ENCODE data around the gene CYP4F3.

CYP4F3 gene

GRCh38 chr19:15696654-15697194 is 56.0 kb downstream of the CYP4F3 start:
- no peak for DNase-seq (ENCODE audit: low spot score)
- no peak for TF ChIP-seq CTCF (conservative IDR thresholded peaks at IDR 0.05; ENCODE audit: low read depth)
- ChIA-PET CTCF (no interaction called here), POLR2A (ENCODE audit: low non-redundant PET) (no interaction called here)
- no peak overlapping the region for H3K27ac ChIP-seq

GRCh38 chr19:15701757-15702533 is 61.2 kb downstream of the CYP4F3 start:
- peak overlapping the region; percentile 60 for H3K27ac ChIP-seq
- no peak for DNase-seq (ENCODE audit: low spot score)
- ChIA-PET POLR2A (ENCODE audit: low non-redundant PET) (no interaction called here), CTCF (no interaction called here)
- no peak for TF ChIP-seq CTCF (conservative IDR thresholded peaks at IDR 0.05; ENCODE audit: low read depth)

GRCh38 chr19:15702534-15702930 is 61.8 kb downstream of the CYP4F3 start:
- H3K27ac ChIP-seq: peak overlapping the region; percentile 60
- POLR2A ChIA-PET (ENCODE audit: low non-redundant PET): no interaction called here
- CTCF ChIA-PET: interaction anchor here (0.7 kb wide), 1 partner anchor 118 kb away, joined by 3 read pairs; no protein-coding TSS in a partner anchor
- TF ChIP-seq CTCF (conservative IDR thresholded peaks at IDR 0.05; ENCODE audit: low read depth): no peak
- DNase-seq (ENCODE audit: low spot score): no peak

Data from RWPE1 (cell line).